HG02763 (cell line): Measurements from ENCODE around the gene POM121.
A peak's percentile ranks its signal among the peaks of the same experiment; 100 is the strongest.
"Not testable (repeated sequence)": the region's sequence is repeated elsewhere in the genome, so short reads cannot be mapped to it uniquely, and the experiment has no call there.

ENCODE experiments used
- ATAC-seq: cut with Tn5 transposase; IDR thresholded peaks from one replicate; pipeline ENCODE4 v1.9.1; 2021; ENCODE audit warnings: mild to moderate bottlenecking, moderate library complexity; ENCODE audit not compliant: unreplicated experiment

POM121 gene

DNA sequence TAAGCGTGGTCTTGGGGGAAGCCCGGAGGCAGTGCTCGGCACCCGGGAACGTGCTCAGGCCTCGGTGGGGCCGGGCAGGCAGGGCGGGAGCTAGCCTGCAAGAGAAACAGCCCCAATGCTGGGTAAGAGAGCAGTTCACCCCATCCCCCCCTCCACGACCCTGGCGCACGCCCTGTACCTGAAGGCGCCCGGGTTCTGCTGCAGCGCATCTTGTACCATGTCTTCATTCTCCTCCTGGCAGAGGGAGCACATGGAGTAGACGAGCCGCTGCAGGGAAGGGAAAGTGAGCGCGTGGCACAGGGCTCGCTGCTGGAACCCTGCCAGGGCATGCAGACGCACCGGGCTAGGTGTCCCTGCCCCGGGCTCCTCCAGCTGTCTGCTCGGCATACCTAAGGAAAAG, 23.8 kb downstream of the POM121 start:
- ATAC-seq = not testable (repeated sequence)

DNA sequence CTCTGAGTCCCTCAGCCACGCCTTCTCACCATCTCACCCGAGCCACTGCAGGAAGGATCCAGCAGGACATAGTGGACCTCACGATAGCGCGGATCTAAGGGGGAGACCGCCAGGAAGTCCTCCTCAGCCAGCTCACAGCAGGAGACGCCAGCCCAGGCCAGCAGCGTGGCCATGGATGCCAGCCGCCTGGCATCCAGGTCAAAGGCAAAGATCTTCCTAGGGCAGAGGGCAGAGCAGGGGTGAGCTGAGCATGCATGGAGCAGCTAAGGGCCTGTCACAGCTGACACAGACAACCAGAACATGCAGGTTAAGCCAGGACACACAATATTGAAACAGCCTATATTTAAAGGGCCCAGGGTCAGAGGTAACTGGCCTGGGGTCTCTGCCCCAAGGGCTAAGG, 24.4 kb downstream of the POM121 start:
- not testable (repeated sequence) for ATAC-seq

DNA sequence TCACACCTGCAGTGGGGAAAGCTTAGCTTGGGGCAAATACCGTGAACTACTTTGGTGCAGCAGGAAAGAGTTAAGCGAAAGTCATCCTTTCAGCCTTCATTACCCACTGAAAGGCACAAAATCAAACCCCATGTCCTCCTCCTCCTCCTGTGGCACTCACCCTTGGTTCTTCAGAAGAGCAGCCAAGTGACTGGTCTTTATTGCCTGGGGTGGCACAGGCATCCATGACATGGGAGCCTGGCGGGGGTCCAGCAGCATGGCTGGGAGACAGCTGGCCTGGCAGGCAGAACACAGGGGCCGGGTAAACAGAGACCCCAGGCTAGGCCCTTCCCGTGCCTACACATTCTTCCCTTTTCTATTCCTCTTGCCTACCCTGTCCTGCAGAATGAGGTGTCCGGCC, 24.8 kb downstream of the POM121 start:
- ATAC-seq = not testable (repeated sequence)

DNA sequence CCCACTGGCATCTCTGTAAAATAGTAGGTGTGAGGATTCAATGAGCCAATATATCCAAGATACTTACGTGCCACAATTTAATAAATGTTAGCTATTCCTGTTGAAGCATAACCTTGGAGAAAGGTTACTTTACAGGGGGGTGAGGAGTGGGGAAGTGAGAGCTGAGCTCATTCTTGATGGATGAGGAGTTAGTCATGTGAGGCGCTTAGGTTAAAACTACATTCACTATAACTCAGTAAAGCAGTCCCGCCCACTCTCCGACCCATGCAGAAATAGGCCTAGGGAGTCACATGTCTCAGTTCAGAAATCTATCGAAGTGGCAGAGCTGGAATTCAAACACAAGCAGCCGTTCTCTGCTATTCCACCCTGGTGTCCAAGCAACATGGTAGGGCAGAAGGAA, 25.5 kb downstream of the POM121 start:
- not testable (repeated sequence) for ATAC-seq

DNA sequence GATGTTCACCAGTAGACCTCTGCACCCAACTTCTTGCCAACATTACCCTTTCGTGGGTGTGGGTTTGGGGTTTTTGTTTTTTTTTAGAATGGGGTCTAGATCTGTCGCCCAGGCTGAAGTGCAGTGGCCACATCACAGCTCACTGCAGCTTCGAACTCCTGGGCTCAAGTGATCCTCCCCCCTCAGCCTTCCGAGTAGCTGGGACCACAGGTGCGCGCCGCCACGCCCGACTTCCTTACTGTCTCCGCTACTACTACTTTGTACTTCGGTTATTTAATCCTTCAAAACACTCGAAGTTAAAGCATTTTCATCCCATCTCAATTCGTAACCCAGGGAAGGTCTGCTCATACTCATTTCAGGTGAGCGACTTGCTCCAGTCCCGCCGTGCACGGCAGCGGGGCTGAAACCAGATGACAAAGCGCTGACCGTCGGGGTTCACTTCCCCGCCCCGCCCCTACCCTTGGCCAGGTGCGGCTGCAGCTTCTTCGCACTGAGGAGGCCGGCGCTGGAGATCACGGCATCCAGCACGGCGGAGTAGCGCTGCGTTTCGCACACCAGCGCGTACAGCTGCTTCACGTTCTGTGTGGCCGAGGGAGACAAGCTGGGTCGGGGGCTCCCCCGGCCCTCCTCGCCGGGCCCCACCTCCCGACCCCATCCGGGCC, 29.1 kb downstream of the POM121 start:
- ATAC-seq = peak; percentile 44

DNA sequence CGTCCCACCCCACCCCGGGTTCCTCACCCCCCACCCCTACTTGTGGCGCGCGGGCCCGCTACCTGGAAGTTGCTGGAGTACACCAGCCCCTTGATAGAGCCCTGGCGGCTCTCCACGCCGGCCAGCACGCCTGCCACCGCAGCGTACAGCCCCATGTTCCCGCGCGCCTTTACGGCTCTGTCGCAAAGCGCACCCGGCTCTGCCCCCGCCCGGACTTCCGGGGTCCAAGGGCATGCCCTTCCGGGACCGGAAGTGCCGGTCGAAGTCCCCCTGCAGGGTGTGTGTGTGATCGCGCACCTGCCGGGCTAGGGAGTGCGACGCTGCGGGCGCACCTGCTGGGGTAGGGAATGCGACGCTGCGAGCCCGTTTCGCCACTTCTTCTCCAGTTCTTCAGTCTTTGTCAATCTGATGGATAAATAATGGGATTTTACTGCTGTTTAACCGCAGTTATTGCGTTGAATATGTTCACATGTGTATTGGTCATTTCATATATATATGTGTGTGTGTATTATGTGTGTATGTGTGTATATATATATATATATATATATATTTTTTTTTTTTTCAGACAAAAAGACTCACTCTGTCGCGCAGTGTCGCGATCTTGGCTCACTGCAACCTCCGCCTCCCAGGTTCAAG, 29.8 kb downstream of the POM121 start:
- ATAC-seq = peak; percentile 83

DNA sequence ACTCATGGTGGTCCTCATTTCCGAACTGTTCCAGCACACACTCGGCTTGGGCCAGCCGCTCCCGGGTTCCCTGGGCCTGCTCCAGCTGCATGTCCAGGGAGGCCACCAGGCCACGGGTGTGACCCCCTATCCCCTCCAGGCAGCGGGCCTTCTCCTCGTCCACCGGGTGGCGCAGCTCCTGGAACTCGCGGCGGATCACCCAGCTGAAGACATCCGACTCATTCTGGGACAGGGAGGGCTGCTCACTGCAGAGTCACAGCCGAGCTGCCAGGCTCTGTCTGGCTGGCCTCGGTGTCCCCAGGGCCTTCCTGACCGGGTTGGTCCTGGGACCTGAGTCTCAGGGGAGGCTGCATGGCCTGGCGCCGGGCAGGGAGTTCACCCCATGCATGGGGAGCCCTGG, 35.1 kb downstream of the POM121 start:
- ATAC-seq = not testable (repeated sequence)

DNA sequence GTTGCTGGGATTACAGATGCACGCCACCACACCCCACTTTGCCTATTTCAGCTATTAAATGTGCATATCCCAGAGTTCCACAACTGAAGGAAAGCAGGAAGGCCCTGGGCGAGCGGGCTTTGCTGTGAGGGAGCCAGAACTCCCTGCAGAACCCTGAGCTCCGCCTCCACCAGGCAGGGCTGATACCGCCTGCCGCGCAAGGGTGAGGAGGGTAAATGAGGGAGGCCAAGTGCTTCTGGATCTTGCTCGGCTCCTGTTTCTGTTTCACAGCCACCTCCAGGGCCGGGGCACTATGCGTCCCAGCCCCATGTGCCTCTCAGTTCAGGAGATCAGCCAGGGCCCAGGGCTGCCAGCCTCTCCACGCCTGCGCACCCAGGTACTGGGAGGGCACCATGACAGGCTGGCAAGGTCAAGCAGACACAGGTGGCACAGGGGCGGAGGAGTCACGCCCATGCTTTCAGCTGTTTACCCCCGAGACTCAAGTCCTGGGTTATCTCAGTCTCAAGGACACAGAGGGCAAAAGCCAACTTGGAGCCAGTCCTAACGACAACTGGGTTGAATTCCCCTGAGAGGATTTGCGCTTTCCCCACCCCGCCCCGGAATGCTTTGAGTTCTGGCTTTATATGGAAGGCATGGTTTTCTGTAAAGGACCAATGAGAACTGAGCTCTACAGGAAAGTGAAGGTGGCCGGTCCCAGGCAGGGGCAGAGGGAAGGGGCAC, 35.9 kb downstream of the POM121 start:
- not testable (repeated sequence) for ATAC-seq

DNA sequence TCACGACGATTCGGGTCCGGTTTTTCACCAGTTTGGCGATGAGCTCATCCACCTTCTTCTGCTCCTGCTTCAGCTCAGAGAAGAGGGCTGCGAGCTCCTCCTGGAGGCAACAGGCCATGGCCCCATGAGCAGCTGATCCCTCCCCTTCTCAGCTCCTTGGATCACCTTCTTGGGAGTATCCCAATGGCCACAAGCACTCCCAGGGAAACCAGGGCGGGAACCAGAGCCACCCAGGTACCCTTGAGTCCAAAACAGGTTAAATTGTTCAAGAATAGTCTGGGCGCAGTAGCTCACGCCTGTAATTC, 36.4 kb downstream of the POM121 start:
- ATAC-seq = not testable (repeated sequence)

DNA sequence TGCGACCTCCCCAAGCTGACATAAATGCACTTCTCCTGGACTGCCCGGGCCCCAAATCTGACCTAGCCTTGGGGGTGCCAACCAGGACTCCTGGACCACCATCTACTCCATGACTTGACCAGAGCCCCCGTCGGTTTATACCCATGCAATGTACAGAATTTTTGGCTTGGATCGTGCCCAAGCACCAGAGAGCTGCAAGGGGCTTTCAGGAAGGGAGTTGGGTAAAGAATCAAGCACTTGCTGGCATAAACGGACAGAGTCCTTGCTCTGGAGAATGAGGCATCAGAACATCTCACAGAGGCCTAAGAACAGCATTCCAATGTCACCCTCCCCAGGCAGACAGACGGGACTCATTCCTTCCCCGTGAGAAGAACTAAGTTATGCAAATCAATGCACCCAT, 38.2 kb downstream of the POM121 start:
- not testable (repeated sequence) for ATAC-seq

DNA sequence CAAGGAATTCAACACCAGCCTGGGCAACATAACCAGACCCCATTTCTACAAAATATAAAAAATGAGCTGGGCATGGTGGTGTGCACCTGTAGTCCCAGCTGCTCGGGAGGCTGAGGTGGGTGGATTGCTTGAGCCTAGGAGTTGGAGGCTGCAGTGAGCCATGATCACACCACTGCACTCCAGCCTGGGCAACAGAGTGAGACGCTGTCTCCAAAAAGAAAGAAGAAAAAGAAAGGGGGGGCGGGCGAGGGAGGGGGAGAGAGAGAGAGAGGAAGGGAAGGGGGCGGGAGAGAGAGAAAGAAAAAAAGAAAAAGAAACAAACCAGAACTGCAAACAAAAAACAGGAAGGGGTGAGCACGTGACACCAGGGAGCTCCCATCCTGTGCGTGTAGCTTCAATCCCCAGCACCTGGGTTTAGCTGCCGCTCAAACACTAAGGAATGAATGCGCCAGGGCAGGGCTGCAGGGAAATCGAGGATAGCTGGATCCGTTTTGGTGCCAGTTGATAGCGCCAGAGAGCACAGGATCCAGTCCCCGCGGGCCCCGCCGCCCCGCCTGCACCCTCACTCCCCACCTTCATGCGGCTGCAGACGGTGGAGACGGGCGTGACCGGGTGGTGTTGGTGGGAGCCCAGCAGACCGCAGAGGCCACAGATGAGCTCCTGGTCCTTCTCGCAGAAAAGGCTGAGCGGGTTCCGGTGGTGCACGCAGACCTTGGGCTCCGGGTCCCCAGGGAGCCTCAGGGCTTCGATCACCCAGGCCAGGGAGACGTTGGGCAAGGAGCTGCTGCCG, 40.5 kb downstream of the POM121 start:
- ATAC-seq = not testable (repeated sequence)

DNA sequence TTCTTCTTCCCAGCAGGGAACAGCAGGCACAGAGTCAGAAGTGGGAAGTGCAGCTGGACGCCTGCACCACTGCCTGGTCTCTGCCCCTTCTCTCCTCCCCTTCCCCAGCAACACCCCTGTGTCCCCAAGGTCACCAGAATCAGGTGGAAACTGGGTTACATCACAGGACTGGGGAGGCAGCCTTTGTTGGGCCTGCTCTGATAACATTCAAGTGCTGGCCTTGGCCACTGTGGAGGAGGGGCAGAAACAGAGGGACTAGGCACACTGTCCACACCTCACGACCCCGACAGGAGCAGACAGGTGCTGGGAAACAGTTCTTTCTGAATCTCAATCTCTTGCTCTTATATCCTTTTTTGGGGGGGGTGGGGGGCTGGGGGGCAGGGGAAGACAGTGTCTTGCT, 42.0 kb downstream of the POM121 start:
- ATAC-seq = not testable (repeated sequence)

DNA sequence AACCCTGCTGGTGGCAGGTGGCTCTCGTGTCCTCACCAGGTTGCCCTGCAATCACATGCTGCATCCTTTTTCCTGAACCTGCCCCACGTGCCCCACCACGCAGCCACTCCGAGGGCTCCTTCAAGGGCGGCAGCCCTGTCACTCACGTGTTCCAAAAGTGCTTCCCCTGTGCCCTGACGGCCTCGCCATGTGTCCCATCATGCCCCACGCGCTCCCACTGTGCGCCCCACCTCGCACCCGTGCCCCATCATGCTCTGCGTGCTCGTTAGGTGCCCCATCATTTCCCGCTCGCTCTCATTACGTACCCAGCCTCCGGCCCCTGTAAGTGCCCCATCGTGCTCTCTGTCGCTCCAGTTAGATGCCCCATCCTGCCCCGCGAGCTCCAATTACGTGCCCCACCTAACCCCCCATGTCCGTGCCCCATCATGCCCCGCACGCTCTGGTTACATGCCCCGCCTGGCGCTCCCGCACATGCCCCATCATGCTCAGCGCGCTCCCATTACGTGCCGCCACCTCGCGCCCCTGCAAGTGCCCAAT, 44.2 kb downstream of the POM121 start, which contains the start of gene TRIM74:
Gene TRIM74 (minus strand): TSS at position 487 of the 537 bp plus-strand sequence. CDS start 3,309 bp downstream, outside the sequence.
- ATAC-seq = not testable (repeated sequence)

DNA sequence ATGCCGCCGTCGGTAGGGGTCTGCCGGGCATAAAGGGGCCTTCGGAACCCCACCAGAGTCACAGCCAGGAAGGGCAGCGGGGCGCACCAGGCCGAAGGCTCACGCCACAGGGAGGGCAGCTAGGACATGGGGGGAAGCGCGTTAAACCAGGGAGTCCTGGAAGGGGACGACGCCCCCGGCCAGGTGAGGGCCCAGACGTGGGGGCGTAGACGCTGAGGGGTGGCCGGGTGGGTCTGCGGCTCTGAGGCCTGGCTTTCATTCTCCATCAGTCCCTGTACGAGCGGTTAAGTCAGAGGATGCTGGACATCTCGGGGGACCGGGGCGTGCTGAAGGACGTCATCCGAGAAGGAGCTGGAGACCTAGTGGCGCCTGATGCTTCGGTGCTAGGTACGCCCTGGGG, 44.8 kb downstream of the POM121 start:
- ATAC-seq = not testable (repeated sequence)

DNA sequence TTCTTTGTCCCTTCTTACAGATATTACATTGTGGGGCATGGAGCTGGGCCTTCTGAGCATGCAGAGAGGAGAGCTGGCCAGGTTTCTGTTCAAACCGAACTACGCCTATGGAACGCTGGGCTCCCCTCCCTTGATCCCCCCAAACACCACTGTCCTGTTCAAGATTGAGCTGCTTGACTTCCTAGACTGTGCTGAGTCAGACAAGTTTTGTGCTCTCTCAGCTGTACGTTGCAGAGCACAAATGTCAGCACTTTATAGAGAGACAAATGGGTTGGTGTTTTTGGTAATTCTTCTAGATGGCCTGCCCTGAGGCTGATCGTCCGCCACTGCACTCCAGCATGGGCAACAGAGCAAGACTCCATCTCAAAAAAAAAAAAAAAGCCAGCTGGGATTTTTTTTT, 46.6 kb downstream of the POM121 start:
- ATAC-seq = not testable (repeated sequence)

DNA sequence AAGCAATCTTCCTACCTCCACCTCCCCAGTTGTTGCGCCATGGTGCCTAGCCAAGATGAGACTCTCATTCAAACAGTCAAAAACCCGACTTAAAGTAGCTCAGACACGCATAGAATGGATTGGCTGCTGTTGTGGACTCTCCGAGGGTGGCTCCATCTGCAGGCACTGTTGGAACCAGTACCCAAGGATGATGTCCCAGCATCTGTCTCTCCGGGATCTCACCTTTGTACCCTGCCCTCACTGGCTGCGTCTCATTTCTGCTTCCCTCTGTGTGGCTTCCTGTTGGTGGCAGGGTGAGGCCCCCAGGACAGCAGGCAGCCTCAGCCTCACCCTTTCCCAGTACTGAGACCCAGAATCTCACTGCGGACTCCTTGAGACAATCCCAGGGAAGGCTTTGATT, 49.9 kb downstream of the POM121 start:
- not testable (repeated sequence) for ATAC-seq

DNA sequence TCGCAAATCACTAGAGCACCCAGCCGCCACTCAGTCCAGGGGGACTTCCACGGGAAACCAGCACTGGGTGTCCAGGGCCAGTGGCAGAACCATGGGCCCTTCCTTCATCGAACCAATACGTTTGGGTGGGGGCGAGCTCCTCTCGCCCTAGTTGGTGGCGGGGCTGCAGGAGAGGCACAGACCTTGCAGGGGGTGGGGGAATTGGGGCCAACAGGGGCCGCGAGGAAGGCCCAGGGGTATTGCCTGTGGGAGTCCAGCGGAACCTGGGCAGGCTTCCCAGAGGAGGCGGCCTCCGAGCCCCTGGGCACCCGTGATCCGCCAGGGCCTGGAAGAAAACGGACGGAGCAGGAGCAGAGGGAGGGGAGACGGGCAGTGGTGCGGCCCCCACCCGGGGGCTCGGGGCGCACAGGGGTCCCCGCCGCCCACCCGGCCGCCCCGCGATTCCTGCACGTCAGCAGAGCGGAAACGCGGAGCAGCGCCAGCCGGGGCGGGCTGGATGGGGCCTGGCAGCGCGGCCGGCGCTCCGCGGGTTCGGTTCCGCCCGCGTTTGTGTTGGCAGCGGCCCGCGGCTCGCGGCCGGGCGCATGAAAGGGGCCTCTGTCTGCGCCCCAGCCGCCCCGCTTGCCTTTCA, 50.9 kb downstream of the POM121 start:
- not testable (repeated sequence) for ATAC-seq

DNA sequence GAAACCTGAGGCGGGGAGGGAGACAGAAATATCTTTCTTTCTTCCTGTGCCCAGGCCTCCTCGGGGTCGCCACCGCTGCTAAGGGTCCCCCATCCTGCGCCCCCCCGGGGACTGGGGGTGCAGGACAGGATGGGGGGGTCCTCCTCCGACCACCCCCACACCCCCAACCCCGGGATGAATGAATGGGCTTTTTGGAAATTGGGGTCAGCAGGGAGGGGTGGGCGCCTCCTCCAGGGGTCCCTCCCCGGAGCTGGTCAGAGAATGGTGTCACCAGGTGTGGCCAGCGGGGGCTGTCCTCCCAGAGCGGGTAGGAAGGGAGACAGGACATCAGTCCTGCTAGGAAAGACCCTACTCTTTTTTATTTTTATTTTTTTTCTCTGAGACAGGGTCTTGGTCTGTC, 51.5 kb downstream of the POM121 start:
- ATAC-seq = not testable (repeated sequence)

DNA sequence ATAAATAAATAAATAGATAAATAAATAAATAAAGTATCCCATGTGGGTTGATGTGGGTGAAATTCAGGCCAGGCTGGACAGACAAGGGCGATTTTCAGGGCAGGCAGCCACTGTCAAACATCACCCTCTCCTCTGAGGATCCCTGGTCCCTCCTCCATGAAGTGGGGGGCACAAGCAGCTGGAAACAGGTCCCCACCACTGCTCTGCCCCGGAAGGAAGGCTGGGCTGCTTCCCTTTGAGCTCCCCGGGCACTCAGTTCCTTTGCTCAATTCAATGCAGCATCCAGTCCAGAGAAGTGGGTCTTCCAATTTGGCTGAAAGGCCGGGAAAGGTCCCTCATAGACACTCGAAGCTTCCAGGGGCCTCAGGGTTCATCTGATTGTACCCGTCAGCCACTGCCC, 55.5 kb downstream of the POM121 start:
- ATAC-seq = not testable (repeated sequence)

DNA sequence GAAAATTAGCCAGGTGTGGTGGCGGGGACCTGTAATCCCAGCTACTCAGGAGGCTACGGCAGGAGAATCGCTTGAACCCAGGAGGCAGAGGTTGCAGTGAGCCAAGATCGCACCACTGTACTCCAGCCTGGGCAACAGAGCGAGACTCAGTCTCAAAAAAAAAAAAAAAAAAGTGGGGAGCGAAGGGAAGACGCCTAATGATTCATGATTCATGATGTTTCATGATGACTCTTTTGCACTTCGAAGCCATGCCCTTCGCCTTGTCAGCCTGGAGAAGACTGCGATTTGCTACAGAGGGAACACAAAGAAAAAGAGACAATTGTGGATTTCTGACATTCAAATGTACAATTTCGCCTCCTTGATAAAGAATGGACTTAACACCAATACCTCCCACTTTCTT, 57.2 kb downstream of the POM121 start:
- ATAC-seq = not testable (repeated sequence)
